NOMO-1 treated with dmso at 0.1 percent for 144 hours (cell line): ENCODE results near the gene CDC27.
"Not testable (repeated sequence)": the region's sequence is repeated elsewhere in the genome, so short reads cannot be mapped to it uniquely, and the experiment has no call there.

ENCODE experiments used
- DNase-seq: peaks from one replicate; lab custom pipeline; 2025; ENCODE audit not compliant: unreplicated experiment; lab: John Stamatoyannopoulos, UW

The CDC27 gene, protein sequence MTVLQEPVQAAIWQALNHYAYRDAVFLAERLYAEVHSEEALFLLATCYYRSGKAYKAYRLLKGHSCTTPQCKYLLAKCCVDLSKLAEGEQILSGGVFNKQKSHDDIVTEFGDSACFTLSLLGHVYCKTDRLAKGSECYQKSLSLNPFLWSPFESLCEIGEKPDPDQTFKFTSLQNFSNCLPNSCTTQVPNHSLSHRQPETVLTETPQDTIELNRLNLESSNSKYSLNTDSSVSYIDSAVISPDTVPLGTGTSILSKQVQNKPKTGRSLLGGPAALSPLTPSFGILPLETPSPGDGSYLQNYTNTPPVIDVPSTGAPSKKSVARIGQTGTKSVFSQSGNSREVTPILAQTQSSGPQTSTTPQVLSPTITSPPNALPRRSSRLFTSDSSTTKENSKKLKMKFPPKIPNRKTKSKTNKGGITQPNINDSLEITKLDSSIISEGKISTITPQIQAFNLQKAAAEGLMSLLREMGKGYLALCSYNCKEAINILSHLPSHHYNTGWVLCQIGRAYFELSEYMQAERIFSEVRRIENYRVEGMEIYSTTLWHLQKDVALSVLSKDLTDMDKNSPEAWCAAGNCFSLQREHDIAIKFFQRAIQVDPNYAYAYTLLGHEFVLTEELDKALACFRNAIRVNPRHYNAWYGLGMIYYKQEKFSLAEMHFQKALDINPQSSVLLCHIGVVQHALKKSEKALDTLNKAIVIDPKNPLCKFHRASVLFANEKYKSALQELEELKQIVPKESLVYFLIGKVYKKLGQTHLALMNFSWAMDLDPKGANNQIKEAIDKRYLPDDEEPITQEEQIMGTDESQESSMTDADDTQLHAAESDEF

GRCh38 chr17:47188876-47189731 is at the start of gene CDC27:
Gene CDC27, minus strand, starts transcription at chr17:47189295. Its CDS starts 123 bp downstream, at chr17:47189172.
- DNase-seq = peak; percentile 98

GRCh38 chr17:47238321-47239010 is 49.4 kb upstream of the CDC27 start:
- no peak for DNase-seq

- DNase-seq = no peak
Observed at GRCh38 chr17:47237841-47238240, 48.7 kb upstream of the CDC27 start.

DNA sequence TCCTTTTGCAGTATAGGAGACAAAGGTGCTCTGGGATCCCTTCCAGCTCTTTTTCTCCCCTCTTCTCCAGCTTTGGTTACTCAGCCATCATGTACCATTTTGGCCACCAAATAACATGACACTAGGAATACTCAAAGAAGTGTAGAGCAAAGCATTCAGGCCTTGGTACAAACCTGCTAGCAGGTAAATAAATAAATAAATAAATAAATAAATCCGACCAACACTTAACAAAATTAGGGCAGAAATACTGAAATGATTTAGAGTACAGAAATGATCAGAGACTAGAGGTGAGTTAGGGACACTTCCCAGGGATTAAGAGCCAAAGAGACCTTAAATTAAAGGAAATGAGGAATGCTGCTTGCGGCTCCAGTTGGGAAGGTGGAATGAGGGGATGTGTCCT is 46.8 kb upstream of the CDC27 start:
- DNase-seq = no peak

DNA sequence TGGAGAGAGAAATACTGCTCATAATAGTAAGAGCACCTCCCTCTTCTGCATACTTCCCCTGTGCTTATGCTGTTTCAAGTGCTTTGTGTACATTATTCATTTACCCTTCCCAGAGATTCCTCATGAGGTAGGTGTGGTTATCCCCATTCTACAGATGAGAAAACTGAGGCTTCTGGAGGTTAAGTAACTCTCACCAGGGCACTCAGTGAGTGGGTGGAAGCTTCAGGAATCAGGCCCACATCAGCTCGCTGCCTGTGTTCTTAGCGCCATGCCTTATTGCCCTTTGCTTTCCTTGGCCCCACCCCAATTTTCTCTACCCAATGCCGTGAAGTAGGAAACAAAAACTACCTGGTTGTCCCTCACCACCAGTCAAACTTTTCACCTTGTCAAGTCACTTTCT is 46.4 kb upstream of the CDC27 start:
- no peak for DNase-seq

- DNase-seq = no peak
Observed at GRCh38 chr17:47232465-47232864, 43.4 kb upstream of the CDC27 start.

DNA sequence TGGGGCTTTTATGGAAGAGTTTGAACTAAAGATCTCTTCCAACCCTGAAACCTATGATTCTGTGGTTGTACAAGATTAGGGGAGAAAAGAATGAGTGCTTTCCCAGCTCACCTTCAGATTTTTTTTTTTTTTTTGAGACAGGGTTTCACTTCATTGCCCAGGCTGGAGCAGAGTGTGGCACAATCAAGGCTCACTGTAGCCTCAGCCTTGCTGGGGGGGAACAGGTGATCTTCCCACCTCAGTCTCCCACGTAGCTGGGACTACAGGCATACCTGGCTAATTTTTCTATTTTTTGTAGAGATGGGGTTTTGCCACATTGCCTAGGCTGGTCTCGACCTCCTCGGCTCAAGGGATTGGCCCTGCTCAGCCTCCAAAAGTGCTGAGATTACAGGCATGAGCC is 42.8 kb upstream of the CDC27 start:
- no peak for DNase-seq

GRCh38 chr17:47231334-47231733 is 42.2 kb upstream of the CDC27 start:
- DNase-seq = no peak

GRCh38 chr17:47230864-47231263 is 41.8 kb upstream of the CDC27 start:
- DNase-seq = no peak

DNA sequence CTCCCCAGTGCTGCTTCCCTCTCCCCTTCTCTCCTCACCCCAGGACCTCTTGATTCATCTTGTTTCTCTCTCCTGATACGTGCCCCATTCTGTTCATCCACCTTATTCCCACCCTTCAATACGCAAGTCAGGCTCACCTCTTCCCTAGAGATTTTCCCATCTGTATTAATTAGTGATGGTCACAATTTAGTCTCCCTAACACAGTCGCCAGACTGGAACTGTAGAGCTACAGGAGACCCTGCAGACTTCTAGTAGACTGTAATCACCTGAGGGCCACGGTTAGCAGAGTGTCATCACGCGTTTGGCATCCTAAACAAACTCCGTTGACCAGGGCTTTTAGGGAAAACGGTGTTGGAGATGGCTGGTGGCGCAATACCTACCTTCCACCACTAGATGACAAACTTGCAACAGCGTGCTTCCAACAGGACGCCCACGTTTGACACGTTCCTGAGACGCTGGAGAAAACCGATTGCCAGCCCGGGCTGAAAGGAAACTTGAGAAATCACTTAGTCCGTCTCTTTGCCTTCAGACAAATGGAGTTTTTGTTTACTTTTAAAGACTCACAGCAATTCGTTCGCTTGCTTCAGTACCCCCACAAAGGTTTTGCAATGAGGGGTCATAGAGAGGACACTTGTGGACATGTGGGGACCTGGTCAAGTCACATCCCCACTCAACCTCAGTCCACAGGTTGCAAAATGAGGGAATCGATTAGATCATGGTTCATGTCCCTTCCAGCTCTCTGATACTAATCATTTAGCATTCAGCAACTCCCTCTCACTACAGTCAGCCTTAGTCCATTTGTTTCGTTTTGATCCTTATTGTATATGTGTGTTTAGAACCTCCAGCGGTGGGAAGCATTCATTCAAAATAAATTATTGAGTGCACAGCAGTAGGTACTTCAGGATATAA is 40.7 kb upstream of the CDC27 start:
- peak; percentile 79 for DNase-seq

GRCh38 chr17:47227862-47228261 is 38.8 kb upstream of the CDC27 start:
- DNase-seq = no peak

DNA sequence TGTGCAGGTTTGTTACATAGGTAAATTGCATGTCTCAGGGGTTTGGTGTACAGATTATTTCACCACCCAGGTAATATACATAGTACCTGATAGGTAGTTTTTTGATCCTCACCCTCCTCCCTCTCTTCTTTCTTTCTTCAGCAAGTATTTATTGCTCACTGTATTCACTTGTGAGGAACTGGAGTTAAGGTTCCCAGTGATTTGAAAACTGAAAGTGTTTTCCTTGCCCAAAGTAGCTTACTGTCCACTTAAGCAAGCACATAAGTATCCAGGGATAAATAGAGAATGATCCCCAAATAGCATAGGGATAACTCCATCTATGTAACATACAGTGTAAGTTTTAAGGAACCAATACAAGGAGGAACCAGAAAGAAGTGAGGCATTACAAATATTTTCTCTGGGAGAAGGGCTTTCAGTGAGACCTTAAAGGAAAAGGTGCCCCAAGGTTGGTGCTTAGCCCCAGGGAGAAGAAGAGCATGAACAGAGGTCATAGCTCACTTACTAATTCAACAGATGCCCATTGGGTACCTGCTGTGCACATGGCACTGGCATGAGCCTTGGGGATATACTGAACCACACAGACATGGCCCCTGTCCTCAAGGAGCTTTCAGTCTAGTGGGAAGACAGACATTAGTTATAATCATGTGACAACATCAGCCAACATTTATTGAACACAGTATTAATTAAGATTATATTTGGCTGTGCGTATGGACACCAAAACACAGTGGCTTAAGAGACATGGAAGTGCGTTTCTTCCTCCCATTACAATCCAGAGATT is 37.0 kb upstream of the CDC27 start:
- DNase-seq = no peak

- DNase-seq = no peak
Observed at GRCh38 chr17:47225436-47225858, 36.4 kb upstream of the CDC27 start.

- DNase-seq = no peak
Observed at GRCh38 chr17:47224966-47225365, 35.9 kb upstream of the CDC27 start.

- DNase-seq = not testable (repeated sequence)
Observed at GRCh38 chr17:47224077-47224476, 35.0 kb upstream of the CDC27 start.

- DNase-seq = no peak
Observed at GRCh38 chr17:47223460-47223859, 34.4 kb upstream of the CDC27 start.

- no peak for DNase-seq
Observed at GRCh38 chr17:47223007-47223406, 33.9 kb upstream of the CDC27 start.

GRCh38 chr17:47222047-47222446 is 33.0 kb upstream of the CDC27 start:
- DNase-seq = no peak

- no peak for DNase-seq
Observed at GRCh38 chr17:47221154-47221553, 32.1 kb upstream of the CDC27 start.
